ENCODE data around the gene PRKCA.

Gene PRKCA

GRCh38 chr17:66630379-66630778 lies 328.0 kb downstream of the PRKCA start:
- TF ChIP-seq CTCF (IDR thresholded peaks at IDR 0.05; ENCODE audit: low read depth, low read length): no peak
- DNase-seq (ENCODE audit: extremely low read depth, low read depth): no peak

- TF ChIP-seq CTCF (IDR thresholded peaks at IDR 0.05; ENCODE audit: low read depth, low read length): no peak
Measured at GRCh38 chr17:66630828-66631472, 328.5 kb downstream of the PRKCA start.

GRCh38 chr17:66632731-66633130 lies 330.3 kb downstream of the PRKCA start:
- no peak for TF ChIP-seq CTCF (IDR thresholded peaks at IDR 0.05; ENCODE audit: low read depth, low read length)
- DNase-seq (ENCODE audit: extremely low read depth, low read depth): no peak

More at GRCh38 chr17:66630828-66631472, 328.5 kb downstream of the PRKCA start:
- no peak for DNase-seq (ENCODE audit: extremely low read depth, low read depth)

- no peak for TF ChIP-seq CTCF (IDR thresholded peaks at IDR 0.05; ENCODE audit: low read depth, low read length)
- DNase-seq (ENCODE audit: extremely low read depth, low read depth): no peak
Measured at GRCh38 chr17:66633317-66633965, 331.0 kb downstream of the PRKCA start.

GRCh38 chr17:66634193-66634592 lies 331.8 kb downstream of the PRKCA start:
- TF ChIP-seq CTCF (IDR thresholded peaks at IDR 0.05; ENCODE audit: low read depth, low read length): no peak
- no peak for DNase-seq (ENCODE audit: extremely low read depth, low read depth)

- DNase-seq (ENCODE audit: extremely low read depth, low read depth): no peak
- TF ChIP-seq CTCF (IDR thresholded peaks at IDR 0.05; ENCODE audit: low read depth, low read length): no peak
Measured at GRCh38 chr17:66635386-66636045, 333.1 kb downstream of the PRKCA start.

- DNase-seq (ENCODE audit: extremely low read depth, low read depth): no peak
- TF ChIP-seq CTCF (IDR thresholded peaks at IDR 0.05; ENCODE audit: low read depth, low read length): no peak
Measured at GRCh38 chr17:66636111-66636510, 333.7 kb downstream of the PRKCA start.

All from AG09319 (cell line).